NCI-H460 (cell line): Measurements from ENCODE around the gene ATOX1. TPM values are rescaled to one million over a fixed set of nuclear protein-coding genes. Genes with fewer than 3 reads are reported as not detected.
"Not testable (repeated sequence)": the region's sequence is repeated elsewhere in the genome, so short reads cannot be mapped to it uniquely, and the experiment has no call there.

Experiments
- DNase-seq: peaks from one replicate; pipeline ENCODE4 v3.0.0-alpha.2; 2016; ENCODE audit warnings: low read depth; ENCODE audit errors: extremely low read depth
- small RNA-seq, 2 experiments: library from RNA; depleted of rRNA; stranded (forward); fragments of <200 nt; gene quantifications; one replicate each; pipeline ENCODE3, GENCODE V24; 2014
- total RNA-seq: library from RNA; depleted of rRNA; stranded (reverse); fragments of >200 nt; shearing (Covaris generic); gene quantifications from 2 replicates; pipeline ENCODE4 v1.2.3, GENCODE V29; 2014; rRNA removed

ATOX1 gene
- total RNA-seq, 1 experiment from 2014 or later: 58.0 TPM

DNA sequence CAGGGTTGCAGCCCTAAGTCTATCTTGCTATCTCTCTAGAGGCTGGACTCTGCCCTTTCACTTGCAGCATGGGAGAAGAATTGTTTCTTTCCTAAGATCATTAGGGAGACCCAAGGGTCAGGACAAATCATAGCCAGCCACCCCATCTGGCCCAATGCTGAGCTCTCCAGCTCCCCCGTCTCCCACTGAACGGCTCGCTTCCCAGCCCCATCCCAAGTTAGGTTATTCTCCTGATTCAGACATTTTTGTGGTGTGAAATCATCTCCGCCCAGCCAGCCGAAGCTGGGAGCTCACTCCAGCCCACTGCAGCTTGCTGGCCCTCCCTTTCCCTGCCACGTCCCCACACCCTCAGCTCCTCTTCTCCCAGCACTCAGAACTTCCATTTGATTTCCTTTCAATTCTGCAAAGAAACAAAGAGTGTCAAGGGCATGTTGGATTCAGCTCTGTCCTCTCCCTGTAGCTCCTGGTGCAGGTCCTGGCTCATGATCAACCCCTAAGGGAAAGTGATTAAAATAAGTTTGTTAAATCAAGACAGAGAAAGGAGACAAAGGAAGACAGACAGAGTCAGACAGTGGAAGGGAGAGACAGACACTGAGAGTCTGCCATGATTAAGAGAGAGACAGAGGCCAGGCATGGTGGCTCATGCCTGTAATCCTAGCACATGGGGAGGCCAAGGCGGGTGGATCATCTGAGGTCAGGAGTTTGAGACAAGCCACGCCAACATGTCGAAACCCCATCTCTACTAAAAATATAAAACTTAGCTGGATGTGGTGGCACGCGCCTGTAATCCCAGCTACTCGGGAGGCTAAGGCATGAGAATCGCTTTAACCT is 59.1 kb downstream of the ATOX1 start:
- DNase-seq: no peak

GRCh38 chr5:151698081-151698480 is 60.4 kb downstream of the ATOX1 start:
- not testable (repeated sequence) for DNase-seq

GRCh38 chr5:151697452-151697851 is 61.0 kb downstream of the ATOX1 start:
- DNase-seq: no peak

GRCh38 chr5:151696470-151697061 is 61.9 kb downstream of the ATOX1 start:
- no peak for DNase-seq

- DNase-seq: no peak
Measured at GRCh38 chr5:151695464-151695863, 63.0 kb downstream of the ATOX1 start.

GRCh38 chr5:151694035-151694485 is 64.4 kb downstream of the ATOX1 start:
- DNase-seq: no peak

Small RNA genes lying within 50 kb of the gene (small RNA-seq; reads per million reads assigned to genes)
- gene RN7SKP232: 0 reads per million in 2 experiments

Other genes with a start within 250 kb of the ATOX1 start
- not detected in 2 replicates for gene FAT2, start 167.3 kb downstream of the ATOX1 start, total RNA-seq
- gene SPARC, start 71.7 kb downstream of the ATOX1 start, total RNA-seq: 0.29 and 0.45 TPM in 2 replicates
- gene G3BP1, start 13.3 kb upstream of the ATOX1 start, total RNA-seq: 129 and 144 TPM in 2 replicates
- not detected in 2 replicates for gene GLRA1, start 166.2 kb upstream of the ATOX1 start, total RNA-seq